ENCODE data around the gene FOXP2.

- TF ChIP-seq CTCF (conservative IDR thresholded peaks at IDR 0.05) (no peak), ZFX (IDR thresholded peaks at IDR 0.05) (no peak)
These were observed 245.5 kb downstream of the FOXP2 start for GRCh38 chr7:114660126-114660486.
